ENCODE results near the gene CELF3. TPM values are rescaled to one million over a fixed set of nuclear protein-coding genes. Genes with fewer than 3 reads are reported as not detected.

CELF3 gene
- polyA plus RNA-seq, 1 of the 3 experiments (the other 2 are of a cell fraction), result 0.25 TPM

- no peak overlapping the region for H3K9ac ChIP-seq
- H4K20me1 ChIP-seq (ENCODE audit: insufficient read depth), result no peaks in the 10 kb centered on the region
- H3K4me2 ChIP-seq, result no peak overlapping the region
- no peaks in the 10 kb centered on the region for H3K36me3 ChIP-seq (replicated peaks in 1 of 2; ENCODE audit: control insufficient read depth in 1 of 2, insufficient read depth in 2 of 2, low read length in 1 of 2)
- H3K79me2 ChIP-seq (ENCODE audit: insufficient read depth), result no peaks in the 10 kb centered on the region
- ChIA-PET CTCF (interaction anchor here (1.2 to 2.4 kb wide), 3 partner anchors 15 to 128 kb away, joined by 3 to 13 read pairs (median 6); no protein-coding TSS in a partner anchor), POLR2A (no interaction called here)
- H3K9me3 ChIP-seq, result no peaks in the 10 kb centered on the region
- 91% methylated on average over 11 of the region's 15 CpGs for WGBS (ENCODE audit: low lambda C conversion rate)
- H3K27me3 ChIP-seq (ENCODE audit: insufficient read depth), result no peaks in the 10 kb centered on the region
- no peak overlapping the region for H3K27ac ChIP-seq (ENCODE audit: low read depth in 2 of 2, low read length in 1 of 2)
- no peak overlapping the region for H2AFZ ChIP-seq (ENCODE audit: low read depth)
- no peak overlapping the region for H3K4me3 ChIP-seq (ENCODE audit: low read depth in 2 of 2, low read length in 1 of 2)
- H3K4me1 ChIP-seq (ENCODE audit: control insufficient read depth in 1 of 2, insufficient read depth in 2 of 2, low read depth in 1 of 2, low read length in 1 of 2), result peaks cover 0 to 30% of the 10 kb centered on the region in 2 experiments; a peak in 1 of 4 replicates
- no peaks in the 10 kb centered on the region for H3F3A ChIP-seq (replicated peaks; ENCODE audit: insufficient read depth)
- H3K9me2 ChIP-seq, result no peaks in the 10 kb centered on the region
- DNase-seq, result no peak
- no peak for TF ChIP-seq MXI1 (IDR thresholded peaks at IDR 0.05; ENCODE audit: low read depth, low read length)
- no peak for TF ChIP-seq TEAD4 (IDR thresholded peaks at IDR 0.05; ENCODE audit: borderline replicate concordance, insufficient read depth)
- no peak for TF ChIP-seq NFIC (IDR thresholded peaks at IDR 0.05; ENCODE audit: borderline replicate concordance)
- TF ChIP-seq SMC3 (IDR thresholded peaks at IDR 0.05; ENCODE audit: low read depth, low read length), result no peak
- no peak for TF ChIP-seq SIN3A (IDR thresholded peaks at IDR 0.05; ENCODE audit: borderline replicate concordance, low read depth, low read length)
- no peak for TF ChIP-seq FOSL2 (IDR thresholded peaks at IDR 0.05; ENCODE audit: borderline replicate concordance, low read depth)
- no peak for TF ChIP-seq GATA2 (CRISPR knock-in tag; IDR thresholded peaks at IDR 0.05)
Measured at GRCh38 chr1:151708891-151709290, 7.7 kb downstream of the CELF3 start.

DNA sequence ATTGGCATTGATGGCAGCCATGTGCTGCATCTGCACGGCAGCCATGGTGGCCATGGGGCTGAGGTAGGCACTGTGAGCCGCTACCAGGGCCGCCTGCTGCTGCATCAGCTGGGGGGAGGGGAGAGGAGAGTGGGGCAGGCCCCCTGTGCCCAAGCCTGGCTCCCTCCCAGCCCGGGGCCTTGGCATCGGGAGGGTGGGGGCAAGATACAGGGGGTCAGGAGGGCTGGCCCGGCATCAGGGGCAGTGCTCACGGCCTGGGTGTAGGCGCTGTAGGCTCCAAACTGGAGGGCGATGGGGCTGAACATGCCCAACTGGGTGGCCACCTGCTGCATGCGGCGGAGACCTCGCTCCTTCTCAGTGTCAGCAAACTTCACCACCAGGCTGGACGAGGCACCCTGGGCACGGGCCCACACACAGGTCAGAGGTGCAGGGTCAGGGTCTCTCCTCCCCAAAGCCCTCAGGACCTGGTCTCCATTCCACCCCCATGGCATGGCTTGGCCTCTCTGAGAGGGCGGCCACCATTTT, 9.0 kb downstream of the CELF3 start:
- Histone ChIP-seq H3K27me3 (ENCODE audit: insufficient read depth) (no peaks in the 10 kb centered on the region), H3K79me2 (ENCODE audit: insufficient read depth) (no peaks in the 10 kb centered on the region), H3K4me1 (ENCODE audit: control insufficient read depth in 1 of 2, insufficient read depth in 2 of 2, low read depth in 1 of 2, low read length in 1 of 2) (peaks cover 0 to 26% of the 10 kb centered on the region in 2 experiments; a peak in 1 of 4 replicates), H3K36me3 (replicated peaks in 1 of 2; ENCODE audit: control insufficient read depth in 1 of 2, insufficient read depth in 2 of 2, low read length in 1 of 2) (no peaks in the 10 kb centered on the region), H3K4me2 (no peak overlapping the region), H2AFZ (ENCODE audit: low read depth) (no peak overlapping the region), H3K9me3 (no peaks in the 10 kb centered on the region), H3K9ac (no peak overlapping the region), H3K9me2 (no peaks in the 10 kb centered on the region), H3K4me3 (ENCODE audit: low read depth in 2 of 2, low read length in 1 of 2) (no peak overlapping the region; a peak in 1 of 4 replicates), H4K20me1 (ENCODE audit: insufficient read depth) (no peaks in the 10 kb centered on the region), H3K27ac (ENCODE audit: low read depth in 2 of 2, low read length in 1 of 2) (no peak overlapping the region; a peak in 1 of 4 replicates), H3F3A (replicated peaks; ENCODE audit: insufficient read depth) (no peaks in the 10 kb centered on the region)
- CTCF ChIA-PET, result interaction anchor here (1.0 to 2.0 kb wide), 3 partner anchors 9 to 129 kb away, joined by 3 to 6 read pairs (median 3); partner anchors contain the start of gene CELF3
- 100% methylated on average over 1 of the region's 15 CpGs for WGBS (ENCODE audit: low lambda C conversion rate)
- POLR2A ChIA-PET, result interaction anchor here (0.6 kb wide), 1 partner anchor 14 kb away, joined by 3 read pairs; no protein-coding TSS in a partner anchor
- DNase-seq, result no peak
- TF ChIP-seq GABPA (IDR thresholded peaks at IDR 0.05; ENCODE audit: low read depth) (no peak), EZH2phosphoT487 (IDR thresholded peaks at IDR 0.05; ENCODE audit: borderline replicate concordance, low read depth) (no peak), CHD2 (IDR thresholded peaks at IDR 0.05; ENCODE audit: low read length, partially characterized antibody) (no peak), JUND (IDR thresholded peaks at IDR 0.05) (no peak), POLR2AphosphoS5 (IDR thresholded peaks at IDR 0.05; ENCODE audit: low read depth, low read length) (no peak), USF2 (IDR thresholded peaks at IDR 0.05; ENCODE audit: borderline replicate concordance, low read depth, low read length) (no peak), GATA2 (CRISPR knock-in tag; IDR thresholded peaks at IDR 0.05) (no peak), YY1 (IDR thresholded peaks at IDR 0.05; ENCODE audit: low read depth) (no peak), USF1 (IDR thresholded peaks at IDR 0.05; ENCODE audit: borderline replicate concordance, low read depth) (no peak), RFX5 (IDR thresholded peaks at IDR 0.05; ENCODE audit: low read length) (no peak), TAF1 (IDR thresholded peaks at IDR 0.05; ENCODE audit: borderline replicate concordance, low read depth, low read length) (no peak), MEF2A (IDR thresholded peaks at IDR 0.05; ENCODE audit: borderline replicate concordance, low read depth) (no peak)
- TF ChIP-seq, protein P1, sequence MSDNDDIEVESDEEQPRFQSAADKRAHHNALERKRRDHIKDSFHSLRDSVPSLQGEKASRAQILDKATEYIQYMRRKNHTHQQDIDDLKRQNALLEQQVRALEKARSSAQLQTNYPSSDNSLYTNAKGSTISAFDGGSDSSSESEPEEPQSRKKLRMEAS (IDR thresholded peaks at IDR 0.05; ENCODE audit: low read depth), result no peak
- TF ChIP-seq, protein P2, sequence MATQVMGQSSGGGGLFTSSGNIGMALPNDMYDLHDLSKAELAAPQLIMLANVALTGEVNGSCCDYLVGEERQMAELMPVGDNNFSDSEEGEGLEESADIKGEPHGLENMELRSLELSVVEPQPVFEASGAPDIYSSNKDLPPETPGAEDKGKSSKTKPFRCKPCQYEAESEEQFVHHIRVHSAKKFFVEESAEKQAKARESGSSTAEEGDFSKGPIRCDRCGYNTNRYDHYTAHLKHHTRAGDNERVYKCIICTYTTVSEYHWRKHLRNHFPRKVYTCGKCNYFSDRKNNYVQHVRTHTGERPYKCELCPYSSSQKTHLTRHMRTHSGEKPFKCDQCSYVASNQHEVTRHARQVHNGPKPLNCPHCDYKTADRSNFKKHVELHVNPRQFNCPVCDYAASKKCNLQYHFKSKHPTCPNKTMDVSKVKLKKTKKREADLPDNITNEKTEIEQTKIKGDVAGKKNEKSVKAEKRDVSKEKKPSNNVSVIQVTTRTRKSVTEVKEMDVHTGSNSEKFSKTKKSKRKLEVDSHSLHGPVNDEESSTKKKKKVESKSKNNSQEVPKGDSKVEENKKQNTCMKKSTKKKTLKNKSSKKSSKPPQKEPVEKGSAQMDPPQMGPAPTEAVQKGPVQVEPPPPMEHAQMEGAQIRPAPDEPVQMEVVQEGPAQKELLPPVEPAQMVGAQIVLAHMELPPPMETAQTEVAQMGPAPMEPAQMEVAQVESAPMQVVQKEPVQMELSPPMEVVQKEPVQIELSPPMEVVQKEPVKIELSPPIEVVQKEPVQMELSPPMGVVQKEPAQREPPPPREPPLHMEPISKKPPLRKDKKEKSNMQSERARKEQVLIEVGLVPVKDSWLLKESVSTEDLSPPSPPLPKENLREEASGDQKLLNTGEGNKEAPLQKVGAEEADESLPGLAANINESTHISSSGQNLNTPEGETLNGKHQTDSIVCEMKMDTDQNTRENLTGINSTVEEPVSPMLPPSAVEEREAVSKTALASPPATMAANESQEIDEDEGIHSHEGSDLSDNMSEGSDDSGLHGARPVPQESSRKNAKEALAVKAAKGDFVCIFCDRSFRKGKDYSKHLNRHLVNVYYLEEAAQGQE (IDR thresholded peaks at IDR 0.05; ENCODE audit: low read depth, low read length), result no peak
- TF ChIP-seq, protein P3, sequence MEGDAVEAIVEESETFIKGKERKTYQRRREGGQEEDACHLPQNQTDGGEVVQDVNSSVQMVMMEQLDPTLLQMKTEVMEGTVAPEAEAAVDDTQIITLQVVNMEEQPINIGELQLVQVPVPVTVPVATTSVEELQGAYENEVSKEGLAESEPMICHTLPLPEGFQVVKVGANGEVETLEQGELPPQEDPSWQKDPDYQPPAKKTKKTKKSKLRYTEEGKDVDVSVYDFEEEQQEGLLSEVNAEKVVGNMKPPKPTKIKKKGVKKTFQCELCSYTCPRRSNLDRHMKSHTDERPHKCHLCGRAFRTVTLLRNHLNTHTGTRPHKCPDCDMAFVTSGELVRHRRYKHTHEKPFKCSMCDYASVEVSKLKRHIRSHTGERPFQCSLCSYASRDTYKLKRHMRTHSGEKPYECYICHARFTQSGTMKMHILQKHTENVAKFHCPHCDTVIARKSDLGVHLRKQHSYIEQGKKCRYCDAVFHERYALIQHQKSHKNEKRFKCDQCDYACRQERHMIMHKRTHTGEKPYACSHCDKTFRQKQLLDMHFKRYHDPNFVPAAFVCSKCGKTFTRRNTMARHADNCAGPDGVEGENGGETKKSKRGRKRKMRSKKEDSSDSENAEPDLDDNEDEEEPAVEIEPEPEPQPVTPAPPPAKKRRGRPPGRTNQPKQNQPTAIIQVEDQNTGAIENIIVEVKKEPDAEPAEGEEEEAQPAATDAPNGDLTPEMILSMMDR (IDR thresholded peaks at IDR 0.05), result no peak

Measured in SK-N-SH (cell line).